ENCODE results near the gene OLFML2A.

OLFML2A gene

GRCh38 chr9:124800306-124801259 lies 23.6 kb downstream of the OLFML2A start:
- DNase-seq: no peak

GRCh38 chr9:124801356-124801755 lies 24.4 kb downstream of the OLFML2A start:
- DNase-seq: no peak

- no peak for DNase-seq
These were observed 25.5 kb downstream of the OLFML2A start for GRCh38 chr9:124802426-124802825.

- DNase-seq: no peak
These were observed 27.0 kb downstream of the OLFML2A start for GRCh38 chr9:124803911-124804310.

GRCh38 chr9:124805186-124805585 lies 28.3 kb downstream of the OLFML2A start:
- no peak for DNase-seq

- no peak for DNase-seq
These were observed 31.5 kb downstream of the OLFML2A start for GRCh38 chr9:124808246-124808956.

- no peak for DNase-seq
These were observed 32.3 kb downstream of the OLFML2A start for GRCh38 chr9:124809211-124809610.

- DNase-seq: no peak
These were observed 33.0 kb downstream of the OLFML2A start for GRCh38 chr9:124809741-124810500.

GRCh38 chr9:124810663-124811355 lies 33.9 kb downstream of the OLFML2A start:
- no peak for DNase-seq

GRCh38 chr9:124812441-124812876 lies 35.5 kb downstream of the OLFML2A start:
- no peak for DNase-seq

- DNase-seq: peak; percentile 33
These were observed 36.1 kb downstream of the OLFML2A start for GRCh38 chr9:124813041-124813440.

- DNase-seq: no peak
These were observed 36.7 kb downstream of the OLFML2A start for GRCh38 chr9:124813501-124814163.

- no peak for DNase-seq
These were observed 37.2 kb downstream of the OLFML2A start for GRCh38 chr9:124814164-124814535.

- DNase-seq: no peak
These were observed 38.7 kb downstream of the OLFML2A start for GRCh38 chr9:124815601-124816000.

GRCh38 chr9:124818431-124819281 lies 41.7 kb downstream of the OLFML2A start:
- DNase-seq: peak; percentile 28

GRCh38 chr9:124820698-124821623 lies 44.0 kb downstream of the OLFML2A start:
- peak; percentile 58 for DNase-seq

- no peak for DNase-seq
These were observed 51.8 kb downstream of the OLFML2A start for GRCh38 chr9:124828489-124829333.

GRCh38 chr9:124829334-124829669 lies 52.4 kb downstream of the OLFML2A start:
- DNase-seq: no peak

- no peak for DNase-seq
These were observed 53.7 kb downstream of the OLFML2A start for GRCh38 chr9:124830593-124830992.

Measured in NCI-H2171 treated with DMSO at 0.1 percent for 48 hours (cell line).